PC-3 (cell line): Measurements from ENCODE around the gene PCED1B. TPM values are rescaled to one million over a fixed set of nuclear protein-coding genes. Genes with fewer than 3 reads are reported as not detected.

Experiments used
- ATAC-seq: fragments of 200-7000 bp; cut with Tn5 transposase; 2 replicates; pipeline ENCODE4 v1.9.1; 2020; ENCODE audit warnings: mild to moderate bottlenecking, moderate library complexity
- BruUV-seq: library from RNA; stranded (reverse); fragments of 400-500 nt; replicated peaks from 2 replicates; lab custom pipeline; 2021; lab: Mats Ljungman, UMichigan
- CTCF ChIA-PET: fragments of 300-600 bp; sonication (Branson Sonifier 250); formaldehyde crosslinking; loops from one replicate; lab custom pipeline; 2022; ENCODE audit warnings: antibody characterized with exemption; lab: Charles Lee
- POLR2A ChIA-PET: fragments of 300-600 bp; sonication (Branson Sonifier 250); formaldehyde crosslinking; loops from one replicate; lab custom pipeline; 2022; ENCODE audit warnings: antibody characterized with exemption; ENCODE audit not compliant: unreplicated experiment; lab: Charles Lee
- DNase-seq: peaks from one replicate; pipeline ENCODE4 v3.0.0-alpha.2; 2015
- H2AFZ ChIP-seq: fragments of 300-600 bp; sonication (generic); 2 replicates; pipeline ENCODE4 v1.6.0; 2016; ENCODE audit warnings: antibody characterized with exemption, low read length
- H3F3A ChIP-seq: fragments of 300-600 bp; sonication (generic); one replicate; pipeline ENCODE4 v1.6.0; 2017; ENCODE audit warnings: antibody characterized with exemption, low read length, control low read depth, mild to moderate bottlenecking; ENCODE audit not compliant: unreplicated experiment
- H3K27ac ChIP-seq: fragments of 300-600 bp; sonication (generic); 2 replicates; pipeline ENCODE4 v1.5.1; 2016; ENCODE audit warnings: mild to moderate bottlenecking, low read length
- H3K27me3 ChIP-seq: fragments of 300-600 bp; sonication (generic); 2 replicates; pipeline ENCODE4 v1.6.1; 2016; ENCODE audit warnings: low read length, mixed read lengths
- H3K36me3 ChIP-seq: fragments of 300-600 bp; sonication (generic); 2 replicates; pipeline ENCODE4 v1.6.1; 2016; ENCODE audit warnings: low read depth, mixed run types, low read length, mixed read lengths
- H3K4me1 ChIP-seq: fragments of 300-600 bp; sonication (generic); 2 replicates; pipeline ENCODE4 v1.5.1; 2016; ENCODE audit warnings: low read length; ENCODE audit not compliant: insufficient read depth
- H3K4me2 ChIP-seq: fragments of 300-600 bp; sonication (generic); 2 replicates; pipeline ENCODE4 v1.6.0; 2016; ENCODE audit warnings: low read length
- H3K4me3 ChIP-seq: fragments of 300-600 bp; sonication (generic); 2 replicates; pipeline ENCODE4 v1.5.1; 2016; ENCODE audit warnings: mild to moderate bottlenecking, low read length, mixed read lengths
- H3K79me2 ChIP-seq: fragments of 300-600 bp; sonication (generic); 2 replicates; pipeline ENCODE4 v1.6.1; 2017; ENCODE audit warnings: low read length, mixed read lengths
- H3K9ac ChIP-seq: fragments of 300-600 bp; sonication (generic); 2 replicates; pipeline ENCODE4 v1.6.0; 2016; ENCODE audit warnings: mild to moderate bottlenecking, low read length
- H3K9me2 ChIP-seq: fragments of 300-600 bp; sonication (generic); replicated peaks from 2 replicates; pipeline ENCODE4 v1.6.1; 2016; ENCODE audit warnings: mixed run types, low read length, mixed read lengths
- H3K9me3 ChIP-seq: fragments of 300-600 bp; sonication (generic); 2 replicates; pipeline ENCODE4 v1.6.1; 2016; ENCODE audit warnings: low read length, mixed read lengths
- H4K20me1 ChIP-seq: fragments of 300-600 bp; sonication (generic); 2 replicates; pipeline ENCODE4 v1.6.1; 2016; ENCODE audit warnings: low read length, mixed read lengths
- EZH2 ChIP-seq: fragments of 300-600 bp; sonication (generic); IDR thresholded peaks from one replicate; pipeline ENCODE4 v1.6.1; 2017; ENCODE audit warnings: antibody characterized with exemption, mild to moderate bottlenecking, low read length; ENCODE audit not compliant: unreplicated experiment
- EZH2phosphoT487 ChIP-seq: fragments of 300-600 bp; sonication (generic); IDR thresholded peaks from 2 replicates; pipeline ENCODE4 v1.6.1; 2018; ENCODE audit warnings: mild to moderate bottlenecking, antibody characterized with exemption, low read length, borderline replicate concordance
- intact Hi-C: fragments of 100-400 bp; cut with micrococcal nuclease; formaldehyde crosslinking; loops from 2 replicates; pipeline ENCODE4 v1.9.0; 2023
- total RNA-seq: library from RNA; depleted of rRNA; stranded (reverse); fragments of >200 nt; gene quantifications from 2 replicates; pipeline ENCODE4 v1.2.3, GENCODE V29; 2014
- TF ChIP-seq, protein P1 (sequence below): fragments of 300-600 bp; sonication (generic); conservative IDR thresholded peaks from 2 replicates; pipeline ENCODE4 v1.5.1; 2017; ENCODE audit warnings: antibody characterized with exemption, low read depth, mild to moderate bottlenecking, low read length

PCED1B gene
- total RNA-seq, 1 experiment from 2014 or later = 1.0 TPM

DNA sequence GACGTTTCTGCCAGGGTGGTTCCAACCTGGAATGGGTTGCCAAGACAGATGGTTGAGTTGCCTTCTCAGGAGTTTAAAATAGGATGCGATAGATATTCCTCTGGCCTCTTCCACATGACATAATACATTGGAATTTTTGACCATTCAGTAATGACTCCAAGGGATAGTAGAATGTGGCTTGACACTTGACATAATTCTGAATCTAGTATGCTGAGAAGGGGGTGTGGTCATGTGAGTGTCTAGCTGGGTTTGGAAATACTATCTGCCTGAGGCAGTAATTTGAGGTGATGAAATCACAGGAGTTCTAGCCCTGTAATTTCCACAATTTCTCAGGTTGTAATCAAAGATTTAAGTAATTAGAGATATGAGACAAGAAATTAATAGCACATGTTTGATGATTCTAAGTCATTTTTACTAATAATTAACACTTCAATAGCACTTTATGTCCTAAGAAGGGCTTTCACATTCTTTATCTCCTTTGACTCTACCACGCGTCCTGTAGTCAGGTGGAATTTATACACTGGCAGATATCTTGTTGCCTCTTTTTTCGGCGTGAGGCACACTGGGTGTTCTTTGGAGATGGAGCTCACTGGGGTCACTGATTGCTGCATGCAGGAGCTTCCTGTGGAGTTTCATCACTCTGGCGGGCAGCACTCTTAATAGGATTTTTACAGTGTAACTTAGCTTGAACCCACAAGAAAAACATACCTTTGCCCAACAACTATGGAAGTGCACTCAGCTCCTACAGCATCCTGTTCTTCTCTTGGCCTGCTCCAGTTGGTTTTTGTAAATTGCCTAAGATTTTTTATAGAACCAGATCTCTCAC lies 3.6 kb downstream of the PCED1B start:
- ATAC-seq = peak; percentile 41
- Histone ChIP-seq H3K79me2 (peaks cover 32% of the 10 kb centered on the region), H3K4me2 (peak overlapping the region; percentile 94), H3K27me3 (no peaks in the 10 kb centered on the region), H3F3A (peaks cover 10% of the 10 kb centered on the region), H3K4me3 (no peak overlapping the region), H3K9me2 (no peaks in the 10 kb centered on the region), H3K36me3 (no peaks in the 10 kb centered on the region), H3K27ac (peak overlapping the region; percentile 26), H4K20me1 (peaks cover under 1% of the 10 kb centered on the region; the same call in 1 of the 2 replicates), H2AFZ (no peak overlapping the region), H3K9me3 (no peaks in the 10 kb centered on the region), H3K4me1 (peaks cover 78% of the 10 kb centered on the region), H3K9ac (no peak overlapping the region)
- no peak for TF ChIP-seq EZH2
- TF ChIP-seq, protein P1, sequence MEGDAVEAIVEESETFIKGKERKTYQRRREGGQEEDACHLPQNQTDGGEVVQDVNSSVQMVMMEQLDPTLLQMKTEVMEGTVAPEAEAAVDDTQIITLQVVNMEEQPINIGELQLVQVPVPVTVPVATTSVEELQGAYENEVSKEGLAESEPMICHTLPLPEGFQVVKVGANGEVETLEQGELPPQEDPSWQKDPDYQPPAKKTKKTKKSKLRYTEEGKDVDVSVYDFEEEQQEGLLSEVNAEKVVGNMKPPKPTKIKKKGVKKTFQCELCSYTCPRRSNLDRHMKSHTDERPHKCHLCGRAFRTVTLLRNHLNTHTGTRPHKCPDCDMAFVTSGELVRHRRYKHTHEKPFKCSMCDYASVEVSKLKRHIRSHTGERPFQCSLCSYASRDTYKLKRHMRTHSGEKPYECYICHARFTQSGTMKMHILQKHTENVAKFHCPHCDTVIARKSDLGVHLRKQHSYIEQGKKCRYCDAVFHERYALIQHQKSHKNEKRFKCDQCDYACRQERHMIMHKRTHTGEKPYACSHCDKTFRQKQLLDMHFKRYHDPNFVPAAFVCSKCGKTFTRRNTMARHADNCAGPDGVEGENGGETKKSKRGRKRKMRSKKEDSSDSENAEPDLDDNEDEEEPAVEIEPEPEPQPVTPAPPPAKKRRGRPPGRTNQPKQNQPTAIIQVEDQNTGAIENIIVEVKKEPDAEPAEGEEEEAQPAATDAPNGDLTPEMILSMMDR = no peak
- TF ChIP-seq EZH2phosphoT487 = no peak
- intact Hi-C loops = loop anchor here (5.0 kb wide), 1 partner anchor 84 kb away; no protein-coding TSS in a partner anchor
- ChIA-PET CTCF (no interaction called here), POLR2A (no interaction called here)
- peak; percentile 96 for DNase-seq
- no TSS peak for BruUV-seq

DNA sequence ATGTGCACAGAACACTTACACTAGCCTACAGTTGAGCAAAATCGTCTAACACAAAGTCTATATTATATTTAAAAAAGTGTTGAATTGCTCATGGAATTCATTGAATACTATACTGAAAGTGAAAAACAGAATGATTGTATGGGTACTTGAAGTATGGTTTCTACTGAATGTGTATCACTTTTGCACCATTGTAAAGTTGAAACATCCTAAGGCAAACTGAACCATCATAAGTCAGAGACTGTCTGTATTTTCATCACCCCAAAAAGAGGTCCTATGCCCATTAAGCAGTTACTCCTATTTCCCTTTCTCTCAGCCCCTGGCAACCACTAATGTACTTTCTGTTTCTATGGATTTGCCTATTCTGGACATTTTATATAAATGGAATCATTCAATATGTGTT lies 4.8 kb downstream of the PCED1B start:
- no peak overlapping the region for H3K27ac ChIP-seq
- TF ChIP-seq, protein P1 = no peak
- no TSS peak for BruUV-seq
- no peaks in the 10 kb centered on the region for H3K9me2 ChIP-seq
- no peaks in the 10 kb centered on the region for H3K27me3 ChIP-seq
- H3F3A ChIP-seq = peaks cover 10% of the 10 kb centered on the region
- POLR2A ChIA-PET = no interaction called here
- no peak overlapping the region for H2AFZ ChIP-seq
- intact Hi-C loops = loop anchor here (5.0 kb wide), 1 partner anchor 83 kb away; no protein-coding TSS in a partner anchor
- H3K9ac ChIP-seq = no peak overlapping the region
- H3K4me1 ChIP-seq = peaks cover 76% of the 10 kb centered on the region
- CTCF ChIA-PET = no interaction called here
- no peaks in the 10 kb centered on the region for H4K20me1 ChIP-seq
- no peaks in the 10 kb centered on the region for H3K9me3 ChIP-seq
- H3K36me3 ChIP-seq = no peaks in the 10 kb centered on the region
- ATAC-seq = no peak
- no peak for DNase-seq
- no peak overlapping the region for H3K4me2 ChIP-seq
- H3K4me3 ChIP-seq = no peak overlapping the region
- H3K79me2 ChIP-seq = peaks cover 20% of the 10 kb centered on the region

DNA sequence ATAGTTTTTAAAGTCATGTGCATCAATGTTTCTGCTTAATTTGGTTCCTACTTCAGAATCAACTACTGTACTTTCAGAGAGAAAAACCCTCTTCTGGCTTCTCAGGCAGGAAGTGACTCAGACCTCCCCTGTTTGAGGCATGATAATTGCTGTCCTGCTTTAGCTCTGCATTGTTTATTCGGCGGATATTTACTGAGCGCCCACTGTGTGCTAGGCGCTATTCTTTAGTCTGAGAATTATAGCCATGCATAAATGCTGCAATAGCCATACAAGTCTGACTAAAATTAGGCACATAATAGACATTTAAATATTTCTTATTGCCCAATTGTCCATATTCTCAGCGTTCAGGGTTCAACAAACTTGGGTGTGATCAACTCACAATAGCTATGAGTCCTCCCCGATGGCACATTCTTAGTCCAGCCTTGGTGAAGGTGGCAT lies 6.4 kb downstream of the PCED1B start:
- no peak overlapping the region for H3K27ac ChIP-seq
- peaks cover 74% of the 10 kb centered on the region for H3K4me1 ChIP-seq
- ATAC-seq (peak; percentile 25; the same call in 1 of the 2 replicates), DNase-seq (peak; percentile 79)
- intact Hi-C loops = no loop called here
- H3K4me2 ChIP-seq = peak overlapping the region; percentile 48
- no peak overlapping the region for H3K4me3 ChIP-seq
- no peaks in the 10 kb centered on the region for H3K9me2 ChIP-seq
- H3K9ac ChIP-seq = no peak overlapping the region
- no peaks in the 10 kb centered on the region for H3K36me3 ChIP-seq
- no TSS peak for BruUV-seq
- H3K9me3 ChIP-seq = no peaks in the 10 kb centered on the region
- no peak for TF ChIP-seq EZH2phosphoT487
- TF ChIP-seq, protein P1 = no peak
- TF ChIP-seq EZH2 = no peak
- H4K20me1 ChIP-seq = no peaks in the 10 kb centered on the region
- H3F3A ChIP-seq = peaks cover 7% of the 10 kb centered on the region
- POLR2A ChIA-PET = interaction anchor here (0.7 kb wide), 1 partner anchor 221 kb away, joined by 3 read pairs; no protein-coding TSS in a partner anchor
- no peaks in the 10 kb centered on the region for H3K27me3 ChIP-seq
- no peak overlapping the region for H2AFZ ChIP-seq
- H3K79me2 ChIP-seq = peaks cover 18% of the 10 kb centered on the region
- CTCF ChIA-PET = interaction anchor here (0.6 kb wide), 1 partner anchor 187 kb away, joined by 3 read pairs; no protein-coding TSS in a partner anchor
